ENCODE data around the gene LTBP1.

- TF ChIP-seq, protein P1, sequence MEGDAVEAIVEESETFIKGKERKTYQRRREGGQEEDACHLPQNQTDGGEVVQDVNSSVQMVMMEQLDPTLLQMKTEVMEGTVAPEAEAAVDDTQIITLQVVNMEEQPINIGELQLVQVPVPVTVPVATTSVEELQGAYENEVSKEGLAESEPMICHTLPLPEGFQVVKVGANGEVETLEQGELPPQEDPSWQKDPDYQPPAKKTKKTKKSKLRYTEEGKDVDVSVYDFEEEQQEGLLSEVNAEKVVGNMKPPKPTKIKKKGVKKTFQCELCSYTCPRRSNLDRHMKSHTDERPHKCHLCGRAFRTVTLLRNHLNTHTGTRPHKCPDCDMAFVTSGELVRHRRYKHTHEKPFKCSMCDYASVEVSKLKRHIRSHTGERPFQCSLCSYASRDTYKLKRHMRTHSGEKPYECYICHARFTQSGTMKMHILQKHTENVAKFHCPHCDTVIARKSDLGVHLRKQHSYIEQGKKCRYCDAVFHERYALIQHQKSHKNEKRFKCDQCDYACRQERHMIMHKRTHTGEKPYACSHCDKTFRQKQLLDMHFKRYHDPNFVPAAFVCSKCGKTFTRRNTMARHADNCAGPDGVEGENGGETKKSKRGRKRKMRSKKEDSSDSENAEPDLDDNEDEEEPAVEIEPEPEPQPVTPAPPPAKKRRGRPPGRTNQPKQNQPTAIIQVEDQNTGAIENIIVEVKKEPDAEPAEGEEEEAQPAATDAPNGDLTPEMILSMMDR (IDR thresholded peaks at IDR 0.05; ENCODE audit: insufficient read depth, low read length): no peak
- no peak for TF ChIP-seq SPI1 (IDR thresholded peaks at IDR 0.05; ENCODE audit: borderline replicate concordance, low read depth)
- TF ChIP-seq POLR2AphosphoS5 (IDR thresholded peaks at IDR 0.05; ENCODE audit: low read depth): no peak
Measured at GRCh38 chr2:33104726-33105125, 158.0 kb downstream of the LTBP1 start.

All from HL-60 (cell line).